SK-N-DZ (cell line): Measurements from ENCODE around the gene FOXR1.

Source experiments
- DNase-seq: peaks from one replicate; pipeline ENCODE4 v3.0.0-alpha.2; 2015; ENCODE audit warnings: low spot score
- small RNA-seq, 2 experiments: library from RNA; depleted of rRNA; stranded (forward); fragments of <200 nt; gene quantifications; one replicate each; pipeline ENCODE3, GENCODE V24; 2014

The FOXR1 gene

GRCh38 chr11:119025978-119026766, 54.6 kb downstream of the FOXR1 start:
- no peak for DNase-seq

GRCh38 chr11:119026970-119027369, 55.4 kb downstream of the FOXR1 start:
- DNase-seq, result no peak

GRCh38 chr11:119027561-119028345, 56.2 kb downstream of the FOXR1 start:
- DNase-seq, result no peak

GRCh38 chr11:119028346-119029068, 56.9 kb downstream of the FOXR1 start:
- no peak for DNase-seq

- no peak for DNase-seq
These were observed 57.4 kb downstream of the FOXR1 start for GRCh38 chr11:119029069-119029339.

- DNase-seq, result no peak
These were observed 57.9 kb downstream of the FOXR1 start for GRCh38 chr11:119029340-119030028.

- DNase-seq, result no peak
These were observed 58.4 kb downstream of the FOXR1 start for GRCh38 chr11:119030029-119030328.

GRCh38 chr11:119030329-119031047, 58.9 kb downstream of the FOXR1 start, which contains the start of gene SLC37A4:
SLC37A4 (minus strand) TSS chr11:119030877.
- peak; percentile 94 for DNase-seq

Small RNA genes lying within 50 kb of the gene (small RNA-seq; reads per million reads assigned to genes)
- gene AP003392.2, result 0 to 0.03 reads per million in 2 experiments
- gene RF00017, result 0 reads per million in 2 experiments
- gene RF00019, result 0 reads per million in 2 experiments
- gene RN7SL688P, result 0 reads per million in 2 experiments
